ENCODE measurements around the gene DDR1. TPM values are rescaled to one million over a fixed set of nuclear protein-coding genes. Genes with fewer than 3 reads are reported as not detected.
"Not testable (repeated sequence)": the region's sequence is repeated elsewhere in the genome, so short reads cannot be mapped to it uniquely, and the experiment has no call there.

The DDR1 gene
- polyA plus RNA-seq, 1 donor from 2014 or later, result 196 TPM

DNA sequence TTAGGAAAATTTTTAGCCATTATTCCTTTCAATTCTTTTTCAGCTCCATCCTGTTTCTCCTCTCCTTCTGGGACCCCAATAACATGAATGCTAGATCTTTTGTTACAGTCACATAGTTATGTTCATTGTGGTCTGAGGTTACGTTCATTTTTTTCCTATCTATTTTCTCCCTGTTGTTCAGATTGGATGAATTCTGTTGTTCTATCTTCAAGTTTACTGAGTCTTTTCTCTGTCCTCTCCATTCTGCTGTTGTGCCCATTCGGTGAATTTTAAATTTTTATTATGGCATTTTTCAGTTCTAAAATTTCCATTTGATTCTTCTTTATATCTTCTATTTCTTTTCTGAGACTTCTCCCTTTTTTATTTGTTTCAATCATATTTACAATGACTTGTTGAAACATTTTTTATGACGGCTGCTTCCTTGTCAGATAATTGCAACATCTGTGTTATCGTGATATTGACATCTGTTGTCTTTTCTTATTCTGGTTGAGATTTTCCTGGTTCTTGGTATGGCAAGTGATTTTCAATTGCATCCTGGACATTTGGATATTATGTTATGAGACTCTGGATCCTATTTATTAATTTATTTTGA lies 12.6 kb upstream of the DDR1 start:
- no peak overlapping the region for H3K4me3 ChIP-seq (ENCODE audit: low read length)
- H3K79me2 ChIP-seq (replicated peaks; ENCODE audit: insufficient read depth, low read length), result no peaks in the 10 kb centered on the region
- H3K9me3 ChIP-seq (ENCODE audit: low read length), result peaks cover 6% of the 10 kb centered on the region
- no peaks in the 10 kb centered on the region for H3K36me3 ChIP-seq (ENCODE audit: insufficient read depth, low read length)
- no peaks in the 10 kb centered on the region for H3K27me3 ChIP-seq (ENCODE audit: insufficient read depth, low read depth, low read length)
- no peak for TF ChIP-seq EP300 (conservative IDR thresholded peaks at IDR 0.05; ENCODE audit: poor library complexity, severe bottlenecking)
- no peak for TF ChIP-seq MXI1 (conservative IDR thresholded peaks at IDR 0.05; ENCODE audit: poor library complexity, severe bottlenecking)
- no peak for TF ChIP-seq TAF1 (IDR thresholded peaks at IDR 0.05; ENCODE audit: low read depth)
- H3K9me2 ChIP-seq (ENCODE audit: insufficient read depth, low read length), result no peaks in the 10 kb centered on the region
- no peaks in the 10 kb centered on the region for H4K20me1 ChIP-seq (ENCODE audit: insufficient read depth)
- no peak overlapping the region for H3K27ac ChIP-seq (ENCODE audit: low read length)
- no peak overlapping the region for H2AFZ ChIP-seq (ENCODE audit: low read depth, low read length)
- no peak overlapping the region for H3K4me2 ChIP-seq (ENCODE audit: low read length)
- no peak overlapping the region for H3K9ac ChIP-seq (ENCODE audit: low read length)
- no peaks in the 10 kb centered on the region for H3F3A ChIP-seq (ENCODE audit: insufficient read depth, low read length, poor library complexity, severe bottlenecking)

DNA sequence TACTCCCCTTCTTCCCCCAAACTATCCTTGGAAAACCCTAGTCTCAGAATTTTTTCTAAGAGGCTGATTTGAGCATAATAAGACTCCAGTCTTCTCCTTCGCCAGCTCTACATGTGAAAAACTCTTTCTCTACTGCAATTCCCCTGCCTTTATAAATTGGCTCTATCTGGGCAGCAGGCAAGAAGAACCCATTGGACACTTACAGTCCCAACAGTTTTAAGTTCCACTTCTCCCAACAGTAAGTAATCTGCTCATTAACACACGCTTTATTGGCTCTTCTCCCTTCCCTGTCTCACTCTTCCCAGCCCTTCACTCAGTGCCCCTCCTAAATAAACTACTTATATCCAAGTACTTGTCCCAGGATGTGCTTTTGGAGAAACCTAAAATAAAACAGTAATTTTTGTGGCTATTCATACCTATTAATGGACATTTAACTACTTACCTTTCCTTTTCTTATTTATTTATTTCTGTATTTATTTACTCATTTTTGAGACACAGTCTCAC lies 11.1 kb upstream of the DDR1 start:
- no peaks in the 10 kb centered on the region for H3K9me2 ChIP-seq (ENCODE audit: insufficient read depth, low read length)
- no peak overlapping the region for H3K9ac ChIP-seq (ENCODE audit: low read length)
- no peaks in the 10 kb centered on the region for H4K20me1 ChIP-seq (ENCODE audit: insufficient read depth)
- H3K27ac ChIP-seq (ENCODE audit: low read length), result no peak overlapping the region
- no peaks in the 10 kb centered on the region for H3F3A ChIP-seq (ENCODE audit: insufficient read depth, low read length, poor library complexity, severe bottlenecking)
- no peak overlapping the region for H3K4me2 ChIP-seq (ENCODE audit: low read length)
- no peak for TF ChIP-seq TAF1 (IDR thresholded peaks at IDR 0.05; ENCODE audit: low read depth)
- no peak for TF ChIP-seq EZH2 (IDR thresholded peaks at IDR 0.05; ENCODE audit: borderline replicate concordance, insufficient read depth, low read length, poor library complexity, severe bottlenecking)
- TF ChIP-seq, protein P1, sequence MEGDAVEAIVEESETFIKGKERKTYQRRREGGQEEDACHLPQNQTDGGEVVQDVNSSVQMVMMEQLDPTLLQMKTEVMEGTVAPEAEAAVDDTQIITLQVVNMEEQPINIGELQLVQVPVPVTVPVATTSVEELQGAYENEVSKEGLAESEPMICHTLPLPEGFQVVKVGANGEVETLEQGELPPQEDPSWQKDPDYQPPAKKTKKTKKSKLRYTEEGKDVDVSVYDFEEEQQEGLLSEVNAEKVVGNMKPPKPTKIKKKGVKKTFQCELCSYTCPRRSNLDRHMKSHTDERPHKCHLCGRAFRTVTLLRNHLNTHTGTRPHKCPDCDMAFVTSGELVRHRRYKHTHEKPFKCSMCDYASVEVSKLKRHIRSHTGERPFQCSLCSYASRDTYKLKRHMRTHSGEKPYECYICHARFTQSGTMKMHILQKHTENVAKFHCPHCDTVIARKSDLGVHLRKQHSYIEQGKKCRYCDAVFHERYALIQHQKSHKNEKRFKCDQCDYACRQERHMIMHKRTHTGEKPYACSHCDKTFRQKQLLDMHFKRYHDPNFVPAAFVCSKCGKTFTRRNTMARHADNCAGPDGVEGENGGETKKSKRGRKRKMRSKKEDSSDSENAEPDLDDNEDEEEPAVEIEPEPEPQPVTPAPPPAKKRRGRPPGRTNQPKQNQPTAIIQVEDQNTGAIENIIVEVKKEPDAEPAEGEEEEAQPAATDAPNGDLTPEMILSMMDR (IDR thresholded peaks at IDR 0.05; ENCODE audit: poor library complexity, severe bottlenecking), result no peak
- TF ChIP-seq EP300 (conservative IDR thresholded peaks at IDR 0.05; ENCODE audit: poor library complexity, severe bottlenecking), result no peak
- no peak for TF ChIP-seq MXI1 (conservative IDR thresholded peaks at IDR 0.05; ENCODE audit: poor library complexity, severe bottlenecking)
- TF ChIP-seq SMC3 (conservative IDR thresholded peaks at IDR 0.05; ENCODE audit: poor library complexity), result no peak
- no peak overlapping the region for H3K4me3 ChIP-seq (ENCODE audit: low read length)
- H3K36me3 ChIP-seq (ENCODE audit: insufficient read depth, low read length), result no peaks in the 10 kb centered on the region
- no peak overlapping the region for H2AFZ ChIP-seq (ENCODE audit: low read depth, low read length)
- peaks cover 4% of the 10 kb centered on the region for H3K79me2 ChIP-seq (replicated peaks; ENCODE audit: insufficient read depth, low read length)
- H3K9me3 ChIP-seq (ENCODE audit: low read length), result peaks cover 4% of the 10 kb centered on the region
- H3K27me3 ChIP-seq (ENCODE audit: insufficient read depth, low read depth, low read length), result no peaks in the 10 kb centered on the region

DNA sequence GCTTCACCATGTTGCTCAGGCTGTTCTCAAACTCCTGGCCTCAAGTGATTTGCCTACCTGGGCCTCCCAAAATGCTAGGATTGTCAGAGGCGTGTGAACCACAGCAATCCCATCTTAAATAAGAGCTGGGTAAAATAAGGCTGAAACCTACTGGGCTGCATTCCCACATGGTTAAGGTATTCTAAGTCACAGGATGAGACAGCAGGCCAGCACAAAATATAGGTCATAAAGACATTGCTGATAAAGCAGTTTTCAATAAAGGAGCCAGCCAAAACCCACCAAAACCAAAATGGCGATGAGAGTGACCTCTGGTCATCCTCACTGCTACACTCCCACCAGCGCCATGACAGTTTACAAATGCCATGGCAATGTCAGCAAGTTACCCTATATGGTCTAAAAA lies 10.5 kb upstream of the DDR1 start:
- H3K4me3 ChIP-seq (ENCODE audit: low read length); H2AFZ ChIP-seq (ENCODE audit: low read depth, low read length); H3K27me3 ChIP-seq (ENCODE audit: insufficient read depth, low read depth, low read length); H3K9ac ChIP-seq (ENCODE audit: low read length); H3F3A ChIP-seq (ENCODE audit: insufficient read depth, low read length, poor library complexity, severe bottlenecking); H3K36me3 ChIP-seq (ENCODE audit: insufficient read depth, low read length); H3K79me2 ChIP-seq (replicated peaks; ENCODE audit: insufficient read depth, low read length); H3K9me2 ChIP-seq (ENCODE audit: insufficient read depth, low read length); H3K27ac ChIP-seq (ENCODE audit: low read length); H4K20me1 ChIP-seq (ENCODE audit: insufficient read depth); H3K4me2 ChIP-seq (ENCODE audit: low read length); H3K9me3 ChIP-seq (ENCODE audit: low read length): not testable (repeated sequence)
